ENCODE measurements around the gene MAP3K15.
"Not testable (repeated sequence)": the region's sequence is repeated elsewhere in the genome, so short reads cannot be mapped to it uniquely, and the experiment has no call there.

GRCh38 chrX:19511796-19512195, 3.5 kb downstream of the MAP3K15 start:
- TF ChIP-seq CTCF (optimal IDR thresholded peaks at IDR 0.05 in 1 of 3, IDR thresholded peaks at IDR 0.05 in 1 of 3, conservative IDR thresholded peaks at IDR 0.05 in 1 of 3; ENCODE audit: extremely low read depth in 1 of 3, insufficient read depth in 2 of 3, low read length in 3 of 3); EZH2 (IDR thresholded peaks at IDR 0.05; ENCODE audit: low read length): not testable (repeated sequence)

Measured in keratinocyte (primary cell).